Left renal cortex interstitium (tissue), 4 donors: ENCODE data around the gene EHBP1. TPM values are rescaled to one million over a fixed set of nuclear protein-coding genes. Genes with fewer than 3 reads are reported as not detected.
A peak's percentile ranks its signal among the peaks of the same experiment; 100 is the strongest.
"Not testable (repeated sequence)": the region's sequence is repeated elsewhere in the genome, so short reads cannot be mapped to it uniquely, and the experiment has no call there.

Experiments used
- DNase-seq, 4 donors: peaks; one replicate each; pipeline ENCODE4 v3.0.0-alpha.2; 2013; ENCODE audit warnings: low read depth in 4 of 4, low spot score in 2 of 4, missing footprints in 1 of 4
- polyA plus RNA-seq, 4 donors: library from polyadenylated mRNA; unstranded; fragments of 120-200 nt; gene quantifications; one replicate each; pipeline ENCODE4 v1.2.1, GENCODE V29; 2013; ENCODE audit not compliant: insufficient read length in 4 of 4

Gene EHBP1
- polyA plus RNA-seq, 4 donors = 40.8 to 55.7 (median 46.5) TPM

DNA sequence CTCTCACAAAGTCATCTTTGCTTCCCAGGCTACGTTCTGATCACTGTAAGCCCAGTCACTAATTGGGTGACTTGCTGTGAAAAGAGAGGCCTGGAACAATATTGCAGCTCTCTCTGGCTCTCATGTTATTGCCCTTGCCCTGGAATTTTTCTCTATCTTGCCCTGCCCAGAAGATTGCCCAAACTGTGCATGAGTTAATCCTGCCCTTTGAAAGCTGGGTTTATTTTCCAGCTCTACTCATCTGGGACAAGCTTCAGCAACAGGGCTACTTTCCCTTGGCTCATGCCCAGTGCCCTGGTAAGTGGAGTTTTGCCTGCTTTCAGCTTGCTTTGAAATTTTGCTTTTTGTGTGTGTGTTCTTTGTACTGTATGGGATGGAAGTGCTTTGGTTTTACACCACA is 6.9 kb upstream of the EHBP1 start:
- no peak for DNase-seq

DNA sequence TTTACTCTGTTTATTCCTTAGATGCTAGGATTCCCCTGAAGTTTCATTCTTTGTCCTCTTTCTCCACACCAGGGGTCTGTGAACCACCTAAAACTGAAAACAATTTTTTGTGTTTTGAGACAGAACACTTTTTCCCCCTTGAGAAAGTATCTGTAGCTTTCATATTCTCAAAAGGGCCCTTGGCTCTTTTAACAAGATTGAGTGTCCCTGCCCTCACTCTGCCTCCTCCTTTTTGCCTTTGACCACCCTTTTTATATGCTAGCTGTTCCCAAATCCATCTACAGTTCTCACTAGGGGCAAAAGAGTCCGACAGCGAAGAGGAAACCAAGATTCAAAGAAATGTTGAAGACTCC is 883 bp upstream of the EHBP1 start:
- no peak for DNase-seq

DNA sequence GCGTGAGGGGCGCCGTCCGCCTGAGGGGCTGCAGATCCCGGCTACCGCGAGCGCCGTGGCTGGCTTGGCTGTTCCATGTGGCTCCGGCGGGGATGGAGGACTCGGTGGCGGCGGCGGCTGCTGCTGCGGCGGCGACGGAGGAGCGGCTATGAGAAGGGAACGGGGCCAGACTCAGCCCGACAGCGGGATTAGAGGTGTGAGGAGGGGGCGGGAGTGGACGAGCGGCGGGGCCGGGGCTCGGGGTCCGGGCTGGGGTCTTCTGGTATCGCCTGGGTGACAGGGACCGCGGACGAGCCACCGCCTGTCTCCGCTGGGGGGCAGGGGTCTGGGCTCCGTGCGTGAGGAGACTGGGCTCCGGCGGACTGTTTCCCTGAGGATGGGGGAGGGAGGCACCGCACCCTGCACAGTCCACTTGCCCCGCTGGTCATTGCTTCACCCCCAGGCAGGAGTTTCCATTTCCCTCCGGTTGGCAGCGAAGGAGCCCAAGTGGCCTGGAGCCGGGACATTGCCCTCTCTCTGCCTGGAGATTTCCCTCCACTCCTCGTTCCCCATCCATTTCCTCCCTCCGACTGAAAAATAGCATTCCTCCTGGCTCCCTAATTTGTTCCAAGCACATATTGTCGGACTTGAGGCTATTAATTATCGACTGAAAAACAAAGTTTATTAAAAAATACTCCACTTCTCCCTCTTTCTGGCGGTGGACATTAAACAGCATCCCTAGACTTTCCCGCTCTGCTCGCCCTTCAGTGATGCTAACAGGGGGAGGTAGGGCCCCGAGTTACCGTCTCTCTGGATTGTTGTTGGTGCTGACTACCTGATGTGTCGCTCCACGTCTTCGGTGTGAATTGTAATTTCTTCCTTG is 577 bp downstream of the EHBP1 start:
- DNase-seq = peak; percentile 34 to 65 (median 55)

DNA sequence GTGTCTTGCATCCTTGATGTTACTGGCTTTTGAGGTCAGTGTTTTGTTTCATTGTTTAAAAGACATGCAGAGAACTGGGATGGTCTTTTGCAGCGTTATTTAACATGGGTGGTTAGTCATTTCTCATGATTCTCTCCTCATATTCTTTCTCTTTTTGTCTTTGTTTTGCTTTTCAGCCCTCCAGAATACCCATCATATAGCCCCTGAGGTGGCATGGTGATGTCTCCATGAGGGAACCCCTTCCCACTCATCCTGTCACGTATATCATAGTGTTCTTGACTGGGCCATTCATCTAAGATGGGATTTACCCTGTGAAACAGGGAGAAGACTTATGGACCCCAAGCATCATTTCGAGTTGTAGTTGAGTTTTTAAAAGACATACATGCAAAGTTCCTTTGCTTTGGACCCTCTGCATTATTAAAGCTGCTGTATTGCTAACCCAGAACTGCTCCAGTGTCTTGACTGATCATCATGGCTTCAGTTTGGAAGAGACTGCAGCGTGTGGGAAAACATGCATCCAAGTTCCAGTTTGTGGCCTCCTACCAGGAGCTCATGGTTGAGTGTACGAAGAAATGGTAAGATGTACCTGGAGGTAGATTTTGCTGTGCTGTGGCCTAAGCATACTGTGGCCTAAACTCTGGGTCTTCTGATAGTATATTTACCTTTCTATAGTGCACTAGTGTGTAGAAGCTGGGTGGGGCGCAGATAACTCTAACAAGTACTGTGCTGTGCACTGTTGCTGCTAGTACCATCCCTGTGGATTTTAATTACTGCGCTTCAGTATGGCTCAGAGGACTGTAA is 1.4 kb downstream of the EHBP1 start:
- peak in 1 of 4 donors; percentile 13 for DNase-seq

DNA sequence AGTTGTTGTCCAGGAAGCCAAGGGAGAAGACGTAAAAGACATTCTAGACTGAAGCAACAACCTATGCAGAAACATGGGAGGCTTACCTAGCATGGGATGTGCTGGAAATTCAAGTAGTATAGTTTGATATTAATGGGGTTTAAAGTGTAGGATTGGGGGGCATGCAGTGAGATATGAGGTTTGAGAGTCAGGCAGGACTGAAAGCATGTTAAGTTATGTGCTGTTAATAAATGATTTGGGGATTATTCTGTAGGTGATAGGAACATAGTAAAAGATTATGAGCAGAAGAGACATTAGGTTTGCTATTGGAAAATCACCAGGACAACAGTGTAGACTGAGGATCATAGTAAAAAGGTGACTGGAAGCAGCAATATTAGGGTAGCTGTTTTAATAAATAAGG is 3.2 kb downstream of the EHBP1 start:
- DNase-seq = no peak

DNA sequence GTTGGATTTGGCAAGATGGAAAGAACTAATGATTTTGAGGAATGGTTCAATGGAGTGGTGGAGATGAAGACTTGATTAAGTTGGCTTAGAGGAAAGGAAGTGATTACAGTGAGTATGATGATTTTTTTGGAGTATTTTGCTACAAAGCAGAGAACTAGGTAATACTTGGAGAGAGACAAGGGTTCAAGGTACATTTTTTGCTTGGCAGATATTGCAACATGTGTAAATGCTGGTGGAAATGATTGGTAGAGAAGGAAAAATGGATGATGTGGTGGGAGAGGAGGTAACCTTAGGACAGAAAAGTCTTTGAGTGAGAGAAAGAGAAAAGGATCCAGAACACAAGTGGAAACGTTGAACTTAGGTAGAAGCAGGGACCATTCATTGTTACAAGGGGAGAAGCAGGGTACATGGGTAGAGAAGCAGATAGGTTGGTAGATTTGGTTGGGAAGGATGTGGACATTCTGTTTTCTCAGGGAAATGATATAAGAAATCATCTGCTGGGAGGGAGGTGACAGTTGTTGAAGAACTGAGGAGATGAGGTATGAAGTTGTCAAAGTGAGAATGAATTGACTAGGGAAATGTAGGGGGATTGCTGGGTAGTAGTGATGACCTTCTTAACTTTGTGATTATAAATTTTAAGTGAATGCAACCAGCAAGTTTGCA is 6.5 kb downstream of the EHBP1 start:
- DNase-seq = no peak

DNA sequence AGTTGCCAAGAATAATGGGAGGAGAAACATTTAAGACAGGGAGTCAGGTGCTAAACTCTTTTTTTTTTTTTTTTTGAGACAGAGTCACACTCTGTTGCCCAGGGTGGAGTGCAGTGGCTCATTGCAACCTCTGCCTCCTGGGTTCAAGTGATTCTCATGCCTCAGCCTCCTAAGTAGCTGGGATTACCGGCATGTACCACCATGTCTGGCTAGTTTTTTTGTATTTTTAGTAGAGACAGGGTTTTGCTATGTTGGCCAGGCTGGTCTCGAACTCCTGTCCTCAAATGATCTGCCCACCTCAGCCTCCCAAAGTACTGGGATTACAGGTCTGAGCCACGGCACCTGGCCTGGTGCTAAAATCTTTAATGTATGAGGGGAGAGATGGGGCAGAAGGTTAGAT is 7.7 kb downstream of the EHBP1 start:
- not testable (repeated sequence) for DNase-seq

DNA sequence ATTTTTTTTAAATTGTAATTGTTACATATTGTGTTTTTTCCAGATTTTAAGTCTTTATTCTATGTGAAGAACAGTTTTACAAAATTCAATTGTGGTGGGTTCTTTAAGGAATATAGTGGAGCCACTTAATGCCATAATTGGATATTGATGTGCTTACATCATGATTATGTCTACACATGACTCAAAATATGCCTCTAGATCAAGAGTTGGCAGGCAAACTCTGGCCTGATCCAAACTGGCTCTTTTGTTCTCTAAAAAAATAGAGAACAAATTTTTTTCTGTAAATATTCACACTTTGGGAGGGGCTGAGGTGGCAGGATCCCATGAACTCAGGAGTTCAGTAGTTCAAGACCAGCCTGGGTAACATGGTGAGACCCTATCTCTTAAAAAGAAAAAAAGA is 8.3 kb downstream of the EHBP1 start:
- no peak for DNase-seq

DNA sequence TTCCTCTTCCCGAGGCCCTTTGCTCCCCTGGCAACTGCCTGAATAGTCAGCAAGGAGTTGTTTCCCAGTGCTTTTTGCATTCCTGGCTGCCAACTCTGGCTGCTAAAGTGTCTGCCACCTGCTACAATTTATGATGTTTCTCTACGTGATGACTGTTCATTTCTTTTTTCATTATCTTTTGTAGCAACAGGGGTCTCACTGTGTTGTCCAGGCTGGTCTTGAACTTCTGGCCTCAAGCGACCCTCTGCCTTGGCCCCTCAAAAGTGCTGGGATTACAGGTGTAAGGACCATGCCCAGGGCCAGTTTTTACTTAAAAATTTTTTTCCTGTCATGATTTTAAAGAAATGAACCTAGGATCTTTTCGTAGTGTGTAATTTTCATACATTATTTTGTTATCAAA is 11.3 kb downstream of the EHBP1 start:
- no peak for DNase-seq

DNA sequence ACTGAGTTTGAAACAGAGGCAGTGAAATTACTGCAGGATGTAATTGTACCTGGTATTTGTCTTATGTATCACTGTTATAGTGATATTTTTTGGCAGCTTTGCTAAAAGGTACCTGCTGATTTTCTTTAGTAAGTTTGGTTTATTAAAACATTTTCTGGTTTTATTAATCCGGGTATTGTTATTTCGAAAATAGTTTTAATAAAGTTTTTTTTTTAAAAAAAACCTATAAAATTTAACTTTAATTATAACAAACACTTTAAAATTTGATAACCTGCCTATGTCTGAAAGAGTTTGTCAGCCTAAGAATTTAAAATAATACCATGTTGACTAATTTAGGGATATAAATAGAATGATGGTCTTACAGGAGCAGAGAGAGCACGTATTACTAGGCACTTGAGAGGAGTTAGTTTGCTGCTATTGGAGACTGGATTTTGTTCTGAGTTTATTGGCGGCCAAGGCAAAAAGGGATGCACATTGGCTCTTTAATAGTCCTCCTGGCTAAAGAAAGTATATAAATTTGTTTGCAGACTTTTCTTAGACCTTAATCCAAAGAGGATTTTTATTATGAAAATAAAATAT is 12.1 kb downstream of the EHBP1 start:
- DNase-seq = no peak

DNA sequence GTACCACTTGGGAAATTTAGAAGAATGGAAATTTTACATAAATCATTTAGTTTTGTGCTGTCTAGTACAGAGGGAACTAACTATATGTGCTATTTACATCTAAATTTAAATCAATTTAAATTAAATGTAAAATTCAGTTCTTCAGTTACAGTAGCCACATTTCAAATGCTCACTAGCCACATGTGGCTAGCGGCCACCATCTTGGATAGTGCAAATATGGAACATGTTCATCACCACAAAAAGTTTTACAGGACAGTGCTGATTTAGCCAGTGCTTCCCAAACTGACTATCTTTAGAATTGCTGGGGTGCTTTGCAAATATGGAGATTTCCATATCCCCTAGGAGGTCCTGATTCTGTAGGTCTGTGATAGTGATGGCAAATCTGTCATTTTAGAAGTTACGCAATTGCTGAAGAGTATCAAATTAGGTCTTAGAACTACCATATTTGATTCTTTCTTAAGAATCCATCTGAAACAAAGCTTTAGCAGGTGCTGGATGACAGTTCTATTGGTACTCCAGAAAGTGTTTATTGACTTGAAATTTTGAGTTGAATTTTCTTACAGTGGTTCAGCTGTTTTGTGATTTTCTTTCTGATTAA is 12.8 kb downstream of the EHBP1 start:
- DNase-seq = no peak

DNA sequence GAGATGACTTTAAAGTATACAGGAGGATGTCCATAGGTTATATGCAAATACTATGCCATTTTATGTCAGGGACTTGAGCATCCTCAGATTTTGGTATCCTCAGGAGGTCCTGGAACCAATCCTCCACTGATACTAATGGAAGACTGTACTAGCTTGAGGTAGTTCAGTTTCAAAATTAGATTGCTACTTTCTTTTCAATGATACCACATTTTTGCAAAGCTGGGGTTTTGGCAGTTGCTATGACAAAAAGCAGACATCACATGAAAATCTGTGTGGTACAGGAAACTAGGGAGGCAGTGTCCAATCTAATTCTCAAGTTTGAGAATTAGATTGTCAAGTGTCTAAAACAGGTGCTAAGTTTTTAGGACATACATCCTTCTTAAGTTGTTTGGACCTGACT is 14.2 kb downstream of the EHBP1 start:
- no peak for DNase-seq

DNA sequence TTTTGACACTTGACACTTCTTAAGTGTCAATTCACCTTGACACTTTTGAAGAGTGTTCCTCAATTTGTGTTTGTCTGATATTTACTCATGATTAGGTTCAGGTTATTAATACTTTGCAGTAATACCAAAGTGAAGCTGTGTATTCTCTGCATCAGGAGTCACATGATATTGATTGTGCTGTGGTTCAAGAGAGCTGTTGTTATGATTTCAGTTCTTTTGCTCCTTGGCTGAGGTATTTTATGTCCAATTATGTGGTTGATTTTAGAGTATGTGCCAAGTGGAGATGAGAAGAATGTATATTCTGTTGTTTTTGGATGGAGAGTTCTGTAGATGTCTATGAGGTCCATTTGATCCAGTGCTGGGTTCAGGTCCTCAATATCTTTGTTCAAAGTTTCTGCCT is 17.2 kb downstream of the EHBP1 start:
- no peak for DNase-seq

DNA sequence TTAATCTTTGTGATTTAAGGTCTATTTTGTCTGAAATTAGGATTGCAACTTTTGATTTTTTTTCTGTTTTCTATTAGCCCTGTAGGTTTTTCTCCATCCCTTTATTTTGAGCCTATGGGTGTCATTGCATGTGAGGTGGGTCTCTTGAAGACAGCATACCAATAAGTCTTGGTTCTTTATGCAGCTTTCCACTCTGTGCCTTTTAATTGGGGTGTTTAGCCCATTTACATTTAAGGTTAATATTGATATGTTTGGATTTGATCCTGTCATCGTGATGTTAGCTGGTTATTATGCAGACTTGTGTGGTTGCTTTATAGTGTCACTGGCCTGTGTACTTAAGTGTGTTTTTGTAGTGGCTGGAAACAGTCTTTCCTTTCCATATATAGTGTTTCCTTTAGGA is 17.7 kb downstream of the EHBP1 start:
- DNase-seq = no peak

DNA sequence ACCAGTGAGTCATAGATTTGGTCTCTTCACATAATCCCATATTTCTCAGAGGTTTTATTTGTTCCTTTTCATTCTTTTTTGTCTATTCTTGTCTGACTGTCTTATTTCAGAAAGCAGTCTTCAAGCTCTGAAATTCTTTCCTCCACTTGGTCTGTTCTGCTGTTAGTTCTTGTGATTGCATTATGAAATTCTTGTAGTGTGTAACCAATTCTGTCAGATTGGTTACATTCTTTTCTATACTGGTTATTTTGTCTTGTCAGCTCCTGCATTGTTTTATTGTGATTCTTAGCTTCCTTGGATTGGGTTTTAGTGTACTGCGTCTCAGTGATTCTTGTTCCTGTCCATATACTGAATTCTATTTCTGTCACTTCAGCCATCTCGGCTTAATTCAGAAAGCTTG is 18.6 kb downstream of the EHBP1 start:
- no peak for DNase-seq

DNA sequence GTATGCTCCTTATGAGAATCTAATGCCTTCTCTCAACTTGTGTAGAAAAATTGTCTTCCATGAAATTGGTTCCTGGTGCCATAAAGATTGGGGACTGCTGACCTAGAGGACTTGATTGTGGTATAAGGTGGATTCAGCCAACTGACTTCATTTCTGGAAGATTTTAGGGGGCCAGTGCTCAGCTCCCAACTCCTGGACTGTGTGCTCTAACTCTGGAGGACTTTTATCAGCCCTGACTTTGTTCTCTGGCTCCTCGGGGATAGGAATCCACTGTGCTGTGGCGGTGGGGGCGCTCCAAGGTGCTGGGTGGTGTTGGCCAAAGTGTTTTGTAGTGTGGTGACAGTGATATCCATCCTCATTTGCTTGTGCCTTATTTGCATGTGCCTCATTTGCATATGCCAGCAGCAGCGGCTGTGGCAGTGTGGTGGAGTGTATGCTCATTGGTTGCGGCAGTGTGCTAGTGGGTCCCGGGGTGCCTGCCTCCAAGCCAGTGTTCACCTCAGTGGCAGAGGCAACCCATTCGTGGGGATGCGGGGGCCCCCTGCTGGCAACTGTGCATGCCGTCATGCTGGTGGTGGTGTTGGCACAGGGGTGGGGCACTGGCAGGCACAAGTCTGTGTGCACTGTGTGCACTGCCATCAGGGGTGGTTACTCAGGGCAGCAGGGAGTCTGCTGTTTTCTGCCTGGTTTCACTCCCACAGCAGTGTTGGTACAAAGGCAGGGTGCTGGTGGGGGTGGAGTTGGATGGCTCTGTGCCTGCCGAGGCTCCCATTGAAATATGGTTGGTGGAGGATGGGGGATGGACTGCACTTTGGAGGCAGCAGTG is 19.6 kb downstream of the EHBP1 start:
- no peak for DNase-seq

DNA sequence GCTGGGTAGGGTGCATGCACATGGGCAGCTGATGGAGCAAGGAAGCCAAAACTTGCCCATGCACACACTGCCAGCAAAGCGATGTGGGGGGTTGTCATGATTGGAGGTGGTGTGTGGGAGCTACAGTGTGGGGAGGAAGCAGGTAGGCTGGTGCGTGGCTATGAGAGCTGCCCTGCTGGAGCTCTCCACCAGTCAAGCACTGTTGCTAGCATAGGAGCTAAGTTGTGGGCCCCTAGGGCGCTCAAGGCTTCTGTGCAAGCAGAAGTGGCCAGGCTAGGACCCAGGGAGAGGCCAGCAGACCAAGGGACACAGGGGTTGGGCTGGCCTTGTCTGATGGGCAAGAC is 20.2 kb downstream of the EHBP1 start:
- DNase-seq = no peak

DNA sequence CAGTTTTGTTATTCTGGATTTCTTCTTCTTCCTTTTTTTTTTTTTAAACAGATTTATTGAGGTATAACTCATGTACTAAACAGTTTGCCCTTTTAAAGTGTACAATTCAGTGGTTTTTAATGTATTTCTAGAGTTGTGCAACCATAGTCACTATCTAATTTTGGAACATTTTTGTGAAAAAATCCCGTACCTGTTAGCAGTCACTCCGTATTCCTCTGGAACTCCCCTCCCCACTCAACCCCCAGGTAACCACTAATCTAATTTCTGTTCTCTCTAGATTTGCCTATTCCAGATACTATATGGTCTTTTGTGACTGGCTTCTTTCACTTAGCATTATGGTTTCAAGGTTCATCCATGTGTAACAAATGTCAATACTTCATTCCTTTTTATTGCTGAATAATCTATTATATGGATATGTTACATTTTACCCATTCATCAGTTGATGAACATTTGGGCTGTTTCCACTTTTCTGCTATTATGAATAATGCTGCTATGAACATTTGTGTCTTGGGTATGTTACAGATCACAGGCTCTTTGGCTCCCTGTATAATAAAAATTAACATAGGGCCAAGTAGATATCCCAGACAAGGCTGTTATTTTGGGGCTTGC is 21.9 kb downstream of the EHBP1 start:
- no peak for DNase-seq

DNA sequence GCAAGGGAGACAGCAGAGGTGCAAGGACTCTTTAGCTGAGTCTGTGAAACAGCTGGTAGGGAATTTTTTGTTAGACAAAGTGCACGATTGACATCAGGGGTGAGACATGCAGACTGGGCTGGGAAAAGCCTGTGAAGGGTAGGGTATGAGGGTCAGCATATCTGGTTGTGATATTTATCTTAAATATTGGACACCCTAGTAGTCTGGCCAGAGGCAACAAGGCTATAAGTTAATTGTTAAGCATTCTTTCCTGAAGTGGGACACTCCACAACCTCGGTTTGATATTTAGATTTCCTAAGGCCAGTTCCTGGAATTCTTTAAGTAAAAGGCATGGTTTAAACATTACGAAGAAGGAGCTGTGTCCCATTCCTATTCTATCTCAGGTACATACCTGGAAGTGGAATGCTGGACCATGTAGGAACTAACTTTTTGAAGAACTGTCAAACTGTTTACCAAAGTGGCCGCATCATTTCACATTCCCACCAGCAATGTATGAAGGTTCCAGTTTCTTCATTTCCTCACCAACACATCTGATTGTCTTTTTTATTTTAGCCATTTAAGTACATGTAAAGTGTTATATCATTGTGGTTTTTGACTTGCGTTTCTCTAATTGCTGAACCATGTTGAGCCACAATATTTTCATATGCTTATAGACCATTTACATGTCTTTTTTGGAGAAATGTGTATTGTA is 22.5 kb downstream of the EHBP1 start:
- DNase-seq = no peak
